Neural crest cell (in vitro differentiated cells): ENCODE measurements around the gene NDST4. TPM values are rescaled to one million over a fixed set of nuclear protein-coding genes. Genes with fewer than 3 reads are reported as not detected.

Experiments
- DNase-seq: peaks from one replicate; pipeline ENCODE4 v3.0.0; 2021; ENCODE audit warnings: low read depth, mixed read lengths, low spot score
- H3K27ac Mint-ChIP-seq: one replicate; pipeline ENCODE4 v1.8.0; 2021; ENCODE audit warnings: mild to moderate bottlenecking, mixed read lengths; ENCODE audit not compliant: unreplicated experiment
- H3K27me3 Mint-ChIP-seq: 2 replicates; pipeline ENCODE4 v1.8.0; 2021; ENCODE audit warnings: low read depth, mild to moderate bottlenecking, mixed read lengths
- H3K36me3 Mint-ChIP-seq: 2 replicates; pipeline ENCODE4 v1.8.0; 2021; ENCODE audit warnings: low read depth, mild to moderate bottlenecking, mixed read lengths
- H3K4me1 Mint-ChIP-seq: 2 replicates; pipeline ENCODE4 v1.8.0; 2021; ENCODE audit warnings: mixed read lengths
- H3K4me3 Mint-ChIP-seq: one replicate; pipeline ENCODE4 v1.8.0; 2021; ENCODE audit warnings: mild to moderate bottlenecking, mixed read lengths
- H3K9me3 Mint-ChIP-seq: 2 replicates; pipeline ENCODE4 v1.8.0; 2021; ENCODE audit warnings: mixed read lengths
- CTCF ChIP-seq: fragments of 200-600 bp; sonication (generic); conservative IDR thresholded peaks from 2 replicates; pipeline ENCODE4 v1.5.0; 2021; ENCODE audit warnings: antibody characterized with exemption, mild to moderate bottlenecking
- total RNA-seq: library from RNA; stranded (reverse); gene quantifications from 2 replicates; pipeline ENCODE4 v1.2.1, GENCODE V29; 2021

Gene NDST4
- total RNA-seq, 1 donor from 2014 or later = 1.3 TPM

GRCh38 chr4:114857831-114858230 lies 255.6 kb downstream of the NDST4 start:
- H3K27me3 Mint-ChIP-seq = no peaks in the 10 kb centered on the region
- no peak for DNase-seq
- TF ChIP-seq CTCF = no peak

DNA sequence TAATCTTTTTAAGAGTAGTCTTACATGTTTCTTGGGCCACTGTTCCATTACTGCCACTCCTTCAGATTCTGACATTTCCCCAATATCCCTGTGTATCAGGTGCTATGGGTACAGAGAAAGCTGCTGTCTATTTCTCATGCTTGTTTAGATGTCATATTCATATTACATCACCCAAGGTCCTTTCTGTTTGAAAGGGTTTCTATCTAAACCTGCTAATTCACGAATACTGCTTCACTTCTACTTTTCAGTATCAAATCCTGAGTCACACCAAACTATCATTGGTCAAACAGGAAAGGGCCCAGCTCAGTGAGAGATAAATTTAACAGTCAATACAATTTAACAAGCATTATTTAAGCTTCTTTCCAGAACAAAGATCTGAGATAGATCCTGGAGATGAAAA lies 273.4 kb downstream of the NDST4 start:
- no peak for DNase-seq
- no peaks in the 10 kb centered on the region for H3K27me3 Mint-ChIP-seq
- H3K36me3 Mint-ChIP-seq = peaks cover 3% of the 10 kb centered on the region
- H3K4me1 Mint-ChIP-seq = no peaks in the 10 kb centered on the region
- H3K4me3 Mint-ChIP-seq = no peak overlapping the region
- peaks cover 3% of the 10 kb centered on the region for H3K9me3 Mint-ChIP-seq
- no peak overlapping the region for H3K27ac Mint-ChIP-seq
- no peak for TF ChIP-seq CTCF

More at GRCh38 chr4:114857831-114858230, 255.6 kb downstream of the NDST4 start:
- no peaks in the 10 kb centered on the region for H3K36me3 Mint-ChIP-seq
- H3K9me3 Mint-ChIP-seq = peaks cover 2% of the 10 kb centered on the region
- H3K4me1 Mint-ChIP-seq = no peaks in the 10 kb centered on the region
- H3K27ac Mint-ChIP-seq = no peak overlapping the region
- H3K4me3 Mint-ChIP-seq = no peak overlapping the region

GRCh38 chr4:114830628-114831027 lies 282.8 kb downstream of the NDST4 start:
- Mint-ChIP-seq H3K4me1 (no peaks in the 10 kb centered on the region), H3K36me3 (no peaks in the 10 kb centered on the region), H3K27me3 (no peaks in the 10 kb centered on the region), H3K4me3 (no peak overlapping the region), H3K9me3 (no peaks in the 10 kb centered on the region), H3K27ac (no peak overlapping the region)
- DNase-seq = no peak
- TF ChIP-seq CTCF = no peak

DNA sequence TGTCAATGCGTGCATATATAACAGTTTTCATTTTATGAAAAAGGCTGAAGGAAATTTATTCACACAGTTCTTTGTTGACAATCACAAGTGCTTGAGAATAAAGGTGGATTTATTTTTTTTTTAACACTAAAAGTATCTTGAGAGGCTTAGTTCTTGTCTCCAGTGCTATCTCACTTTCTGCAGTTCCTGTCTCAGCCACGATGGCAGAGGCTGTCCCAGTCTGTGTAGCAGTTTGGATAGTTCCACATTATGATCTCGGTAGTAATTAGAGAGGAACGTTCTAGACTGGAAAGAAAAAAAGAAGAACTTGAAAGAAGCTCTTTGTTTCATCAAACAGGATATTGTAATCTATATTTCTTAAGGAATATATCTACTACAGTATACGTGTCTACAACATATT lies 285.8 kb downstream of the NDST4 start:
- Mint-ChIP-seq H3K27ac (no peak overlapping the region), H3K36me3 (no peaks in the 10 kb centered on the region), H3K4me1 (no peaks in the 10 kb centered on the region), H3K4me3 (no peak overlapping the region), H3K9me3 (no peaks in the 10 kb centered on the region), H3K27me3 (no peaks in the 10 kb centered on the region)
- no peak for DNase-seq
- no peak for TF ChIP-seq CTCF

DNA sequence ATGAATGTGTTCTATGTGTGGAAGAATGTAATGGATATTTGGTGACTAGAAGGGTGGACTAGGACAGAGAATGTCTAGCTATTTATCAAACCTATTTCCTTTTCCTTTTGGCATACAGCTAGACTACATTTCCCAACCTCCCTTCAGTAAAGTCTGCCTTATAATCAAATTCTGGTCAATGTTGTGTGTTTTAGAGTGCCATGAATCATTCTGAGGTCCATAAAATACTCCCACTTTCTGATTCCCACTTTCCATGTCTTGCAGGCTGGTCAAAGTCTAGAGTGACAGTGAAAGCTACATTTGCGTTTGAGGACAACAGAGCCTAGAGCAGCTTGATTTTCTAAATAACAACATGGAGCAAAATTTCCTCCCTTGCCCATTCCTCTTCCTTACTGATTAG lies 297.7 kb downstream of the NDST4 start:
- DNase-seq = no peak
- Mint-ChIP-seq H3K27me3 (no peaks in the 10 kb centered on the region), H3K9me3 (no peaks in the 10 kb centered on the region), H3K27ac (no peak overlapping the region), H3K36me3 (no peaks in the 10 kb centered on the region), H3K4me1 (no peaks in the 10 kb centered on the region), H3K4me3 (no peak overlapping the region)
- TF ChIP-seq CTCF = no peak

DNA sequence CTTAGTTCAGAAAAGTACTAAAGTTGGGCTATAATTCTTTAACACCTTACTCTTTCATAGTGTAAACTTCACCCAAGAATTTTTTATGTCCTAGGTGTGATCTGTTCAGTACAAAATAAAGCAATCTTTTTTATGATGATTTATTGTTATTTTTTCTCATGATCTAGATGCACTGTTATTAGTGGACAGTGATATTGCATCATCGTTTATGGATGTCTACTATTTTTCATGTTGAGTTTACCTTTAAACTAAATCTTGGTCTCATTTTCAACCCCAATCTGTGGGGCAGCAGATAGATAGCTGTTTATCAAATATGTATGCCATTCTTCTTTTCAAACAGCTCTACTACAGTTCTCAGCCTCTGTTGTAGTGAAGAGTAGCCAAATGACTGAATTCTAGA lies 299.5 kb downstream of the NDST4 start:
- Mint-ChIP-seq H3K27me3 (no peaks in the 10 kb centered on the region), H3K36me3 (no peaks in the 10 kb centered on the region), H3K4me1 (no peaks in the 10 kb centered on the region), H3K9me3 (no peaks in the 10 kb centered on the region), H3K4me3 (no peak overlapping the region), H3K27ac (no peak overlapping the region)
- DNase-seq = no peak
- TF ChIP-seq CTCF = no peak
